Measurements from ENCODE around the gene PTPN14.

The PTPN14 gene

DNA sequence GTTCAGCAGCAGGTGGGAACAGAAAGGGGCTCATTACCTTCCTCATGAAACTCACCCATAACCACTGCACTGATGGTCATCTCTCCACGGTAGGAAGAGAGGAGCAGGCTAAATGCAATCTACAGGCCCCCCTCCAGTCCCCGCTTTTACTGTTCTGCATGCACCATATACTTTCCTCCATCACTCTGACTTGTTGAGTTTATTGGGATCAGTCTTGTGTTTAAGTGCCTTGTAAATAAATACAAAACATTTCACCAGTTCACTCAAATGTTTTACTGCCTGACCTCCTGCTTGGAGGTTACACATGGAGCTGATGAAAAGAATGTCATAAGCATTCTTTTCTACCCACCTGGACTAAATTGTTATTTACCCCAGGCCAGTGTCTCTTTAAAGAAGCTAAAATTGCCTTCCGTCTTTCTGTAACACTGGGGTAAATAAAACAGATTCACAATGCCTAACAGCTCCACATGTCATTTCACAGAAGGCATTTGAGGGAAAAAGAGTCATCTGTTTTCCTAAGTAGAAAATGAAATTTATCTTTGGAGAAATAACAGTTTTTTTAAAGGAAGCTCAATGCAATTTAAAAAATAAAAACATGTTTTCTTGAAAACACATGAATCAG, 30.7 kb downstream of the PTPN14 start:
- Histone ChIP-seq H3K4me3 (ENCODE audit: low read length, poor library complexity, severe bottlenecking) (no peak overlapping the region), H3F3A (ENCODE audit: low read depth) (no peaks in the 10 kb centered on the region), H3K9me3 (ENCODE audit: insufficient read depth, low read depth, low read length) (no peaks in the 10 kb centered on the region), H3K9me2 (replicated peaks; ENCODE audit: low read depth, low read length) (no peaks in the 10 kb centered on the region), H3K79me2 (ENCODE audit: insufficient read depth, low read length) (peaks cover 30% of the 10 kb centered on the region), H3K4me1 (ENCODE audit: insufficient read depth, low read length, poor library complexity, severe bottlenecking) (peaks cover 9% of the 10 kb centered on the region), H3K4me2 (ENCODE audit: low read depth, low read length, poor library complexity, severe bottlenecking) (no peak overlapping the region), H2AFZ (ENCODE audit: low read length) (no peak overlapping the region), H3K36me3 (ENCODE audit: insufficient read depth, low read length) (no peaks in the 10 kb centered on the region), H4K20me1 (ENCODE audit: insufficient read depth, low read length, poor library complexity, severe bottlenecking) (no peaks in the 10 kb centered on the region), H3K27me3 (ENCODE audit: insufficient read depth, low read length, poor library complexity, severe bottlenecking) (no peaks in the 10 kb centered on the region), H3K9ac (ENCODE audit: low read depth, low read length, poor library complexity, severe bottlenecking) (no peak overlapping the region)
- no peak for TF ChIP-seq EZH2phosphoT487 (IDR thresholded peaks at IDR 0.05; ENCODE audit: borderline replicate concordance)
- TF ChIP-seq, protein P1, sequence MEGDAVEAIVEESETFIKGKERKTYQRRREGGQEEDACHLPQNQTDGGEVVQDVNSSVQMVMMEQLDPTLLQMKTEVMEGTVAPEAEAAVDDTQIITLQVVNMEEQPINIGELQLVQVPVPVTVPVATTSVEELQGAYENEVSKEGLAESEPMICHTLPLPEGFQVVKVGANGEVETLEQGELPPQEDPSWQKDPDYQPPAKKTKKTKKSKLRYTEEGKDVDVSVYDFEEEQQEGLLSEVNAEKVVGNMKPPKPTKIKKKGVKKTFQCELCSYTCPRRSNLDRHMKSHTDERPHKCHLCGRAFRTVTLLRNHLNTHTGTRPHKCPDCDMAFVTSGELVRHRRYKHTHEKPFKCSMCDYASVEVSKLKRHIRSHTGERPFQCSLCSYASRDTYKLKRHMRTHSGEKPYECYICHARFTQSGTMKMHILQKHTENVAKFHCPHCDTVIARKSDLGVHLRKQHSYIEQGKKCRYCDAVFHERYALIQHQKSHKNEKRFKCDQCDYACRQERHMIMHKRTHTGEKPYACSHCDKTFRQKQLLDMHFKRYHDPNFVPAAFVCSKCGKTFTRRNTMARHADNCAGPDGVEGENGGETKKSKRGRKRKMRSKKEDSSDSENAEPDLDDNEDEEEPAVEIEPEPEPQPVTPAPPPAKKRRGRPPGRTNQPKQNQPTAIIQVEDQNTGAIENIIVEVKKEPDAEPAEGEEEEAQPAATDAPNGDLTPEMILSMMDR (conservative IDR thresholded peaks at IDR 0.05; ENCODE audit: low read length), result no peak

DNA sequence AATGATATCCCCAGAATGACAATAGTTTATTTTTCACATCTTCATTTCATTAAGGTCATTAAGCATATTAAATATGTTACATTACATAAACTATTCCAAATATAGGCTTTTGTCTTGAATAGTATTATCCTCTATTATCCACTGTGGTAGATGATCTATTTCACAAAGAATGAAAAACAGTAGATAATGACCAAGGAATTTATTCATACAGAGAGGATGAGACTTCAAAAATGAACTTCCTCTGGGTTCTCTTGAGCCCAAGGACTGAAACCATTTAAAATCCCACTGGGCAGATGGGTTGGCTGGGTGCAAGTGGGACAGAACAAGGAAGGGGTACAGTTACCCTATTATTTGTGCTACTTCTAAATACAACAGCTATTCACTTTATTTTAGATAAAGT, 33.0 kb downstream of the PTPN14 start:
- no peaks in the 10 kb centered on the region for H4K20me1 ChIP-seq (ENCODE audit: insufficient read depth, low read length, poor library complexity, severe bottlenecking)
- H2AFZ ChIP-seq (ENCODE audit: low read length), result no peak overlapping the region
- no peaks in the 10 kb centered on the region for H3F3A ChIP-seq (ENCODE audit: low read depth)
- H3K9ac ChIP-seq (ENCODE audit: low read depth, low read length, poor library complexity, severe bottlenecking), result no peak overlapping the region
- no peak overlapping the region for H3K4me2 ChIP-seq (ENCODE audit: low read depth, low read length, poor library complexity, severe bottlenecking)
- no peaks in the 10 kb centered on the region for H3K36me3 ChIP-seq (ENCODE audit: insufficient read depth, low read length)
- H3K27me3 ChIP-seq (ENCODE audit: insufficient read depth, low read length, poor library complexity, severe bottlenecking), result no peaks in the 10 kb centered on the region
- H3K9me3 ChIP-seq (ENCODE audit: insufficient read depth, low read depth, low read length), result no peaks in the 10 kb centered on the region
- H3K4me3 ChIP-seq (ENCODE audit: low read length, poor library complexity, severe bottlenecking), result no peak overlapping the region
- no peaks in the 10 kb centered on the region for H3K9me2 ChIP-seq (replicated peaks; ENCODE audit: low read depth, low read length)
- H3K4me1 ChIP-seq (ENCODE audit: insufficient read depth, low read length, poor library complexity, severe bottlenecking), result peaks cover 27% of the 10 kb centered on the region
- TF ChIP-seq, protein P1 (conservative IDR thresholded peaks at IDR 0.05; ENCODE audit: low read length), result no peak
- no peak for TF ChIP-seq EZH2phosphoT487 (IDR thresholded peaks at IDR 0.05; ENCODE audit: borderline replicate concordance)
- peaks cover 36% of the 10 kb centered on the region for H3K79me2 ChIP-seq (ENCODE audit: insufficient read depth, low read length)

GRCh38 chr1:214516434-214517326, 34.7 kb downstream of the PTPN14 start:
- H3K36me3 ChIP-seq (ENCODE audit: insufficient read depth, low read length), result no peaks in the 10 kb centered on the region
- TF ChIP-seq, protein P1 (conservative IDR thresholded peaks at IDR 0.05; ENCODE audit: low read length), result no peak
- TF ChIP-seq EZH2phosphoT487 (IDR thresholded peaks at IDR 0.05; ENCODE audit: borderline replicate concordance), result no peak
- H3K9ac ChIP-seq (ENCODE audit: low read depth, low read length, poor library complexity, severe bottlenecking), result peak overlapping the region; percentile 24
- H3F3A ChIP-seq (ENCODE audit: low read depth), result no peaks in the 10 kb centered on the region
- no peaks in the 10 kb centered on the region for H4K20me1 ChIP-seq (ENCODE audit: insufficient read depth, low read length, poor library complexity, severe bottlenecking)
- H3K27me3 ChIP-seq (ENCODE audit: insufficient read depth, low read length, poor library complexity, severe bottlenecking), result no peaks in the 10 kb centered on the region
- no peaks in the 10 kb centered on the region for H3K9me3 ChIP-seq (ENCODE audit: insufficient read depth, low read depth, low read length)
- H3K4me1 ChIP-seq (ENCODE audit: insufficient read depth, low read length, poor library complexity, severe bottlenecking), result peaks cover 27% of the 10 kb centered on the region
- no peak overlapping the region for H2AFZ ChIP-seq (ENCODE audit: low read length)
- no peaks in the 10 kb centered on the region for H3K9me2 ChIP-seq (replicated peaks; ENCODE audit: low read depth, low read length)
- peaks cover 29% of the 10 kb centered on the region for H3K79me2 ChIP-seq (ENCODE audit: insufficient read depth, low read length)
- H3K4me3 ChIP-seq (ENCODE audit: low read length, poor library complexity, severe bottlenecking), result peak overlapping the region; percentile 36
- H3K4me2 ChIP-seq (ENCODE audit: low read depth, low read length, poor library complexity, severe bottlenecking), result peak overlapping the region; percentile 62
